Measurements from ENCODE around the gene MARCHF2.

Gene MARCHF2, protein sequence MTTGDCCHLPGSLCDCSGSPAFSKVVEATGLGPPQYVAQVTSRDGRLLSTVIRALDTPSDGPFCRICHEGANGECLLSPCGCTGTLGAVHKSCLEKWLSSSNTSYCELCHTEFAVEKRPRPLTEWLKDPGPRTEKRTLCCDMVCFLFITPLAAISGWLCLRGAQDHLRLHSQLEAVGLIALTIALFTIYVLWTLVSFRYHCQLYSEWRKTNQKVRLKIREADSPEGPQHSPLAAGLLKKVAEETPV

DNA sequence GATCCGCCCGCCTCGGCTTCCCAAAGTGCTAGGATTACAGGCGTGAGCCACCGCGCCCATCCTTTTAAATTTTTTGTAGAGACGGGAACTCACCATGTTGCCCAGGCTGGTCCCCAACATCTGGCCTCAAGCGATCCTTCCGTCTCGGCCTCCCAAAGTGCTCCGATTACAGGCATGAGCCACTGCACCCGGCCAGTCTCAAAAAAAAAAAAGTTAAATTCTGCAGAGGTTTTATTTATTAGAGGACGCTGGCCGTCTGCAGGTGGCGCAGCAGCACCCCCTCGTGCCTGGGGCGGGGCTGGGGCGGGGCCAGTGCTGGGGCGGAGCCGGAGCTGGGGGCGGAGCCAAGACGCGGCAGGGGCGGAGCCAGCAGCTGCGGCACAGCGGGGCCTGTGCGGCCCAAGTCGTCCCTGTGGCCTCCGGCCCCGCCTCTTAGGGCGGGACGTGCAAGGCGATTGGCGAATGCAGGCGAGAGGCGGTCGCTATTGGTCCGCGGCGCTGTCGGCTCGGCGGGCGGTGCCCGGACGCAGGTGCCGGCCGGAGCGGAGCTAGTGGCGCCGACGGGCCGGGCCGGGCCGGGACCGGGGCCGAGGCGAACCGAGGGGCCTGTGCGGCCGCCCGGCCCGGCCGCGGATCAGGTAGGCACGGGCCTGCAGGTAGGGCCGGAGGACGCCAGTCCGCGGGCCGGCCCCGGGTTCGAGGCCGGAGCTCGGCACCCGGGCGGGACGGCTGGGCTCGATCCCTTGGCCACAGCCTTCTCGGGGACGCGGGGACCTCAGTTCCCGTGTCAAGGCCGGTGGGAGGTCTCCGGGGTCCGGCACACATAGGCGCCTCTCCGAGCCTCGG, at the start of gene MARCHF2:
TSS of gene MARCHF2 (plus strand) at position 523 of the 846 bp plus-strand sequence. CDS start 8,536 bp downstream, outside the sequence.
- H3K9me3 ChIP-seq (ENCODE audit: control insufficient read depth, insufficient read depth, low read depth, low read length), result no peaks in the 10 kb centered on the region
- ChIA-PET CTCF (interaction anchor here (0.5 to 3.4 kb wide), 26 partner anchors 8 to 1706 kb away, joined by 3 to 19 read pairs (median 4); no protein-coding TSS in a partner anchor), POLR2A (interaction anchor here (0.5 to 6.2 kb wide), 12 partner anchors 8 to 101 kb away, joined by 3 to 48 read pairs (median 3); partner anchors contain the start of genes HNRNPM, KANK3, RAB11B and ZNF414)
- peak within 1 kb of the TSS; percentile 62 for H3K4me3 ChIP-seq (ENCODE audit: low read depth, low read length)
- H3K4me1 ChIP-seq (ENCODE audit: control insufficient read depth, insufficient read depth, low read length), result peaks cover 2% of the 10 kb centered on the region; the same call in 1 of the 2 replicates
- H3K27ac ChIP-seq (ENCODE audit: extremely low read depth, low read depth, low read length), result no peak within 1 kb of the TSS; the same call in 1 of the 2 replicates
- H3K36me3 ChIP-seq (ENCODE audit: control insufficient read depth in 2 of 2, insufficient read depth in 1 of 2, low read length in 2 of 2), result no peaks in the 10 kb centered on the region; a peak in 1 of 3 replicates
- TF ChIP-seq ZBTB7A (tag by site-specific recombination; IDR thresholded peaks at IDR 0.05; ENCODE audit: low read depth) (no peak), SCRT2 (tag by site-specific recombination; IDR thresholded peaks at IDR 0.05) (no peak), ZNF585B (tag by site-specific recombination; IDR thresholded peaks at IDR 0.05) (no peak), ZSCAN30 (tag by site-specific recombination; IDR thresholded peaks at IDR 0.05) (no peak), ZNF184 (tag by site-specific recombination; IDR thresholded peaks at IDR 0.05) (no peak), ZSCAN23 (tag by site-specific recombination; IDR thresholded peaks at IDR 0.05) (no peak), ZNF202 (tag by site-specific recombination; IDR thresholded peaks at IDR 0.05; ENCODE audit: borderline replicate concordance) (no peak), ZNF292 (tag by site-specific recombination; IDR thresholded peaks at IDR 0.05; ENCODE audit: borderline replicate concordance, low read depth) (no peak), ZNF48 (tag by site-specific recombination; IDR thresholded peaks at IDR 0.05) (no peak), ZIC2 (tag by site-specific recombination; IDR thresholded peaks at IDR 0.05) (peak; percentile 35; the same call in 1 of the 2 replicates), ZBTB48 (tag by site-specific recombination; IDR thresholded peaks at IDR 0.05) (no peak), HOXD13 (CRISPR knock-in tag; IDR thresholded peaks at IDR 0.05; ENCODE audit: borderline replicate concordance) (no peak), KLF7 (tag by site-specific recombination; IDR thresholded peaks at IDR 0.05; ENCODE audit: borderline replicate concordance) (no peak)
- TF ChIP-seq, protein P1, sequence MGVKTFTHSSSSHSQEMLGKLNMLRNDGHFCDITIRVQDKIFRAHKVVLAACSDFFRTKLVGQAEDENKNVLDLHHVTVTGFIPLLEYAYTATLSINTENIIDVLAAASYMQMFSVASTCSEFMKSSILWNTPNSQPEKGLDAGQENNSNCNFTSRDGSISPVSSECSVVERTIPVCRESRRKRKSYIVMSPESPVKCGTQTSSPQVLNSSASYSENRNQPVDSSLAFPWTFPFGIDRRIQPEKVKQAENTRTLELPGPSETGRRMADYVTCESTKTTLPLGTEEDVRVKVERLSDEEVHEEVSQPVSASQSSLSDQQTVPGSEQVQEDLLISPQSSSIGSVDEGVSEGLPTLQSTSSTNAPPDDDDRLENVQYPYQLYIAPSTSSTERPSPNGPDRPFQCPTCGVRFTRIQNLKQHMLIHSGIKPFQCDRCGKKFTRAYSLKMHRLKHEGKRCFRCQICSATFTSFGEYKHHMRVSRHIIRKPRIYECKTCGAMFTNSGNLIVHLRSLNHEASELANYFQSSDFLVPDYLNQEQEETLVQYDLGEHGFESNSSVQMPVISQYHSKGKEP (tag by site-specific recombination; IDR thresholded peaks at IDR 0.05), result no peak
- TF ChIP-seq, protein P2, sequence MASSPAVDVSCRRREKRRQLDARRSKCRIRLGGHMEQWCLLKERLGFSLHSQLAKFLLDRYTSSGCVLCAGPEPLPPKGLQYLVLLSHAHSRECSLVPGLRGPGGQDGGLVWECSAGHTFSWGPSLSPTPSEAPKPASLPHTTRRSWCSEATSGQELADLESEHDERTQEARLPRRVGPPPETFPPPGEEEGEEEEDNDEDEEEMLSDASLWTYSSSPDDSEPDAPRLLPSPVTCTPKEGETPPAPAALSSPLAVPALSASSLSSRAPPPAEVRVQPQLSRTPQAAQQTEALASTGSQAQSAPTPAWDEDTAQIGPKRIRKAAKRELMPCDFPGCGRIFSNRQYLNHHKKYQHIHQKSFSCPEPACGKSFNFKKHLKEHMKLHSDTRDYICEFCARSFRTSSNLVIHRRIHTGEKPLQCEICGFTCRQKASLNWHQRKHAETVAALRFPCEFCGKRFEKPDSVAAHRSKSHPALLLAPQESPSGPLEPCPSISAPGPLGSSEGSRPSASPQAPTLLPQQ (tag by site-specific recombination; IDR thresholded peaks at IDR 0.05), result peak; percentile 10; the same call in 1 of the 2 replicates
- TF ChIP-seq, protein P3, sequence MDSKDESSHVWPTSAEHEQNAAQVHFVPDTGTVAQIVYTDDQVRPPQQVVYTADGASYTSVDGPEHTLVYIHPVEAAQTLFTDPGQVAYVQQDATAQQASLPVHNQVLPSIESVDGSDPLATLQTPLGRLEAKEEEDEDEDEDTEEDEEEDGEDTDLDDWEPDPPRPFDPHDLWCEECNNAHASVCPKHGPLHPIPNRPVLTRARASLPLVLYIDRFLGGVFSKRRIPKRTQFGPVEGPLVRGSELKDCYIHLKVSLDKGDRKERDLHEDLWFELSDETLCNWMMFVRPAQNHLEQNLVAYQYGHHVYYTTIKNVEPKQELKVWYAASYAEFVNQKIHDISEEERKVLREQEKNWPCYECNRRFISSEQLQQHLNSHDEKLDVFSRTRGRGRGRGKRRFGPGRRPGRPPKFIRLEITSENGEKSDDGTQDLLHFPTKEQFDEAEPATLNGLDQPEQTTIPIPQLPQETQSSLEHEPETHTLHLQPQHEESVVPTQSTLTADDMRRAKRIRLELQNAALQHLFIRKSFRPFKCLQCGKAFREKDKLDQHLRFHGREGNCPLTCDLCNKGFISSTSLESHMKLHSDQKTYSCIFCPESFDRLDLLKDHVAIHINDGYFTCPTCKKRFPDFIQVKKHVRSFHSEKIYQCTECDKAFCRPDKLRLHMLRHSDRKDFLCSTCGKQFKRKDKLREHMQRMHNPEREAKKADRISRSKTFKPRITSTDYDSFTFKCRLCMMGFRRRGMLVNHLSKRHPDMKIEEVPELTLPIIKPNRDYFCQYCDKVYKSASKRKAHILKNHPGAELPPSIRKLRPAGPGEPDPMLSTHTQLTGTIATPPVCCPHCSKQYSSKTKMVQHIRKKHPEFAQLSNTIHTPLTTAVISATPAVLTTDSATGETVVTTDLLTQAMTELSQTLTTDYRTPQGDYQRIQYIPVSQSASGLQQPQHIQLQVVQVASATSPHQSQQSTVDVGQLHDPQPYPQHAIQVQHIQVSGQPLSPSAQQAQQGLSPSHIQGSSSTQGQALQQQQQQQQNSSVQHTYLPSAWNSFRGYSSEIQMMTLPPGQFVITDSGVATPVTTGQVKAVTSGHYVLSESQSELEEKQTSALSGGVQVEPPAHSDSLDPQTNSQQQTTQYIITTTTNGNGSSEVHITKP (tag by site-specific recombination; IDR thresholded peaks at IDR 0.05), result no peak
- TF ChIP-seq, protein P4, sequence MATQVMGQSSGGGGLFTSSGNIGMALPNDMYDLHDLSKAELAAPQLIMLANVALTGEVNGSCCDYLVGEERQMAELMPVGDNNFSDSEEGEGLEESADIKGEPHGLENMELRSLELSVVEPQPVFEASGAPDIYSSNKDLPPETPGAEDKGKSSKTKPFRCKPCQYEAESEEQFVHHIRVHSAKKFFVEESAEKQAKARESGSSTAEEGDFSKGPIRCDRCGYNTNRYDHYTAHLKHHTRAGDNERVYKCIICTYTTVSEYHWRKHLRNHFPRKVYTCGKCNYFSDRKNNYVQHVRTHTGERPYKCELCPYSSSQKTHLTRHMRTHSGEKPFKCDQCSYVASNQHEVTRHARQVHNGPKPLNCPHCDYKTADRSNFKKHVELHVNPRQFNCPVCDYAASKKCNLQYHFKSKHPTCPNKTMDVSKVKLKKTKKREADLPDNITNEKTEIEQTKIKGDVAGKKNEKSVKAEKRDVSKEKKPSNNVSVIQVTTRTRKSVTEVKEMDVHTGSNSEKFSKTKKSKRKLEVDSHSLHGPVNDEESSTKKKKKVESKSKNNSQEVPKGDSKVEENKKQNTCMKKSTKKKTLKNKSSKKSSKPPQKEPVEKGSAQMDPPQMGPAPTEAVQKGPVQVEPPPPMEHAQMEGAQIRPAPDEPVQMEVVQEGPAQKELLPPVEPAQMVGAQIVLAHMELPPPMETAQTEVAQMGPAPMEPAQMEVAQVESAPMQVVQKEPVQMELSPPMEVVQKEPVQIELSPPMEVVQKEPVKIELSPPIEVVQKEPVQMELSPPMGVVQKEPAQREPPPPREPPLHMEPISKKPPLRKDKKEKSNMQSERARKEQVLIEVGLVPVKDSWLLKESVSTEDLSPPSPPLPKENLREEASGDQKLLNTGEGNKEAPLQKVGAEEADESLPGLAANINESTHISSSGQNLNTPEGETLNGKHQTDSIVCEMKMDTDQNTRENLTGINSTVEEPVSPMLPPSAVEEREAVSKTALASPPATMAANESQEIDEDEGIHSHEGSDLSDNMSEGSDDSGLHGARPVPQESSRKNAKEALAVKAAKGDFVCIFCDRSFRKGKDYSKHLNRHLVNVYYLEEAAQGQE (tag by site-specific recombination; IDR thresholded peaks at IDR 0.05), result no peak
- TF ChIP-seq, protein P5, sequence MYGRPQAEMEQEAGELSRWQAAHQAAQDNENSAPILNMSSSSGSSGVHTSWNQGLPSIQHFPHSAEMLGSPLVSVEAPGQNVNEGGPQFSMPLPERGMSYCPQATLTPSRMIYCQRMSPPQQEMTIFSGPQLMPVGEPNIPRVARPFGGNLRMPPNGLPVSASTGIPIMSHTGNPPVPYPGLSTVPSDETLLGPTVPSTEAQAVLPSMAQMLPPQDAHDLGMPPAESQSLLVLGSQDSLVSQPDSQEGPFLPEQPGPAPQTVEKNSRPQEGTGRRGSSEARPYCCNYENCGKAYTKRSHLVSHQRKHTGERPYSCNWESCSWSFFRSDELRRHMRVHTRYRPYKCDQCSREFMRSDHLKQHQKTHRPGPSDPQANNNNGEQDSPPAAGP (tag by site-specific recombination; IDR thresholded peaks at IDR 0.05), result no peak
- TF ChIP-seq, protein P6, sequence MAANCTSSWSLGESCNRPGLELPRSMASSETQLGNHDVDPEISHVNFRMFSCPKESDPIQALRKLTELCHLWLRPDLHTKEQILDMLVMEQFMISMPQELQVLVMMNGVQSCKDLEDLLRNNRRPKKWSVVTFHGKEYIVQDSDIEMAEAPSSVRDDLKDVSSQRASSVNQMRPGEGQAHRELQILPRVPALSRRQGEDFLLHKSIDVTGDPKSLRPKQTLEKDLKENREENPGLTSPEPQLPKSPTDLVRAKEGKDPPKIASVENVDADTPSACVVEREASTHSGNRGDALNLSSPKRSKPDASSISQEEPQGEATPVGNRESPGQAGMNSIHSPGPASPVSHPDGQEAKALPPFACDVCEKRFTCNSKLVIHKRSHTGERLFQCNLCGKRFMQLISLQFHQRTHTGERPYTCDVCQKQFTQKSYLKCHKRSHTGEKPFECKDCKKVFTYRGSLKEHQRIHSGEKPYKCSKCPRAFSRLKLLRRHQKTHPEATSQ (tag by site-specific recombination; IDR thresholded peaks at IDR 0.05), result no peak
